ENCODE measurements around the gene GMDS.

GRCh38 chr6:1714654-1715053, 530.8 kb downstream of the GMDS start:
- no peak for TF ChIP-seq EZH2 (IDR thresholded peaks at IDR 0.05; ENCODE audit: low read length)
- TF ChIP-seq, protein P1, sequence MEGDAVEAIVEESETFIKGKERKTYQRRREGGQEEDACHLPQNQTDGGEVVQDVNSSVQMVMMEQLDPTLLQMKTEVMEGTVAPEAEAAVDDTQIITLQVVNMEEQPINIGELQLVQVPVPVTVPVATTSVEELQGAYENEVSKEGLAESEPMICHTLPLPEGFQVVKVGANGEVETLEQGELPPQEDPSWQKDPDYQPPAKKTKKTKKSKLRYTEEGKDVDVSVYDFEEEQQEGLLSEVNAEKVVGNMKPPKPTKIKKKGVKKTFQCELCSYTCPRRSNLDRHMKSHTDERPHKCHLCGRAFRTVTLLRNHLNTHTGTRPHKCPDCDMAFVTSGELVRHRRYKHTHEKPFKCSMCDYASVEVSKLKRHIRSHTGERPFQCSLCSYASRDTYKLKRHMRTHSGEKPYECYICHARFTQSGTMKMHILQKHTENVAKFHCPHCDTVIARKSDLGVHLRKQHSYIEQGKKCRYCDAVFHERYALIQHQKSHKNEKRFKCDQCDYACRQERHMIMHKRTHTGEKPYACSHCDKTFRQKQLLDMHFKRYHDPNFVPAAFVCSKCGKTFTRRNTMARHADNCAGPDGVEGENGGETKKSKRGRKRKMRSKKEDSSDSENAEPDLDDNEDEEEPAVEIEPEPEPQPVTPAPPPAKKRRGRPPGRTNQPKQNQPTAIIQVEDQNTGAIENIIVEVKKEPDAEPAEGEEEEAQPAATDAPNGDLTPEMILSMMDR (optimal IDR thresholded peaks at IDR 0.05 in 1 of 3, IDR thresholded peaks at IDR 0.05 in 1 of 3, conservative IDR thresholded peaks at IDR 0.05 in 1 of 3; ENCODE audit: extremely low read depth in 1 of 3, insufficient read depth in 2 of 3, low read length in 3 of 3): no peak

Data from keratinocyte (primary cell).